Stimulated activated CD8-positive, alpha-beta memory T cell treated with anti-CD3 and anti-CD28 coated beads, Interleukin-15, amount 100 ng/mL, for 4 hours (primary cell): ENCODE data around the gene MOGAT3.

Experiments
- DNase-seq, 2 donors: peaks; one replicate each; pipeline ENCODE4 v3.0.0-alpha.2; 2020; ENCODE audit warnings: low read depth in 2 of 2

MOGAT3 gene

GRCh38 chr7:101172005-101172853, 28.6 kb downstream of the MOGAT3 start:
- no peak for DNase-seq

GRCh38 chr7:101171442-101171837, 29.4 kb downstream of the MOGAT3 start:
- no peak for DNase-seq

GRCh38 chr7:101170617-101171441, 30.0 kb downstream of the MOGAT3 start:
- no peak for DNase-seq

- DNase-seq = peak; percentile 61 to 62
These were observed 30.8 kb downstream of the MOGAT3 start for GRCh38 chr7:101169838-101170551.

GRCh38 chr7:101169110-101169837, 31.6 kb downstream of the MOGAT3 start:
- DNase-seq = no peak

- no peak for DNase-seq
These were observed 32.3 kb downstream of the MOGAT3 start for GRCh38 chr7:101168412-101169049.

GRCh38 chr7:101167645-101168411, 33.0 kb downstream of the MOGAT3 start:
- DNase-seq = no peak

- no peak for DNase-seq
These were observed 33.8 kb downstream of the MOGAT3 start for GRCh38 chr7:101166909-101167644.

- no peak for DNase-seq
These were observed 34.3 kb downstream of the MOGAT3 start for GRCh38 chr7:101166648-101166908.

GRCh38 chr7:101165958-101166647, 34.7 kb downstream of the MOGAT3 start:
- no peak for DNase-seq

GRCh38 chr7:101165075-101165957, 35.5 kb downstream of the MOGAT3 start, which contains the start of gene VGF:
Gene VGF (minus strand): TSS chr7:101165569. CDS start chr7:101164843, 726 bp downstream.
- peak; percentile 72 to 76 for DNase-seq

- no peak for DNase-seq
These were observed 36.6 kb downstream of the MOGAT3 start for GRCh38 chr7:101164071-101164840.

GRCh38 chr7:101163279-101164070, 37.4 kb downstream of the MOGAT3 start:
- no peak for DNase-seq

- DNase-seq = no peak
These were observed 38.1 kb downstream of the MOGAT3 start for GRCh38 chr7:101162551-101163278.

- no peak for DNase-seq
These were observed 39.0 kb downstream of the MOGAT3 start for GRCh38 chr7:101161692-101162471.
